ENCODE data around the gene C22orf31.
A peak's percentile ranks its signal among the peaks of the same experiment; 100 is the strongest.

The C22orf31 gene

GRCh38 chr22:29023172-29023796, 38.3 kb downstream of the C22orf31 start:
- DNase-seq = no peak

DNA sequence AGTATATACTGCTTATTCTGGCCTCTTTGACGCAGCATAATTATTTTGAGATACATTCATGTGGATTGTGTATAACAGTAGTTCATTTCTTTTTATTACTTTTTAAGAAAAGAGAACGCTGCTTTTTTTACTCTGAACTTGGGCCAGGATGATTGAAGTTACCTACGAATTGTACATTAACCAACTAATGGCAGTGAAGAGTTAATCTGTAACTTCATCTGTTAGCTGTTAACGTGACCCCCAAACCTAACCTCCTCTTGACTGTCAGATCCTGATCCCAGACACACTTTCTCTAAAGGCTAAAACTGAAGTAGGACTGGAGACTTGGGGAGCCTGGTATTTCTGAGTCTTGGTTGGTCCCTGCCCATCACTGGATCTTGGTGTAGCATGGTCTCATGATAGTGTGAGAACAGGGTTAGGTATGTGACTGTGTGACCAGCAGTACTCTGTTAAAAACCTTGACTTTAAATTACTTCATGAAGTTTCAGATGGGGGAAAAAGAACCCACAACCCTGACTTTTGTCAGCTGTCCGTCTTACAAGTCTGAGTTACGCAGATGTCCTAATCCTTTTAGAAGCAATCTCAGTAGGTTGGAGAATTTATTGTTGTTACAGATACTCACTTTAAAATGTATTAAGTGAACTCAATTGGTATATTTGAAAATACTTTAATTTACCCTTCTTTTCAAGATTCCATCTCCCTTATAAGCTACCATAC, 39.4 kb downstream of the C22orf31 start:
- no peak for DNase-seq

DNA sequence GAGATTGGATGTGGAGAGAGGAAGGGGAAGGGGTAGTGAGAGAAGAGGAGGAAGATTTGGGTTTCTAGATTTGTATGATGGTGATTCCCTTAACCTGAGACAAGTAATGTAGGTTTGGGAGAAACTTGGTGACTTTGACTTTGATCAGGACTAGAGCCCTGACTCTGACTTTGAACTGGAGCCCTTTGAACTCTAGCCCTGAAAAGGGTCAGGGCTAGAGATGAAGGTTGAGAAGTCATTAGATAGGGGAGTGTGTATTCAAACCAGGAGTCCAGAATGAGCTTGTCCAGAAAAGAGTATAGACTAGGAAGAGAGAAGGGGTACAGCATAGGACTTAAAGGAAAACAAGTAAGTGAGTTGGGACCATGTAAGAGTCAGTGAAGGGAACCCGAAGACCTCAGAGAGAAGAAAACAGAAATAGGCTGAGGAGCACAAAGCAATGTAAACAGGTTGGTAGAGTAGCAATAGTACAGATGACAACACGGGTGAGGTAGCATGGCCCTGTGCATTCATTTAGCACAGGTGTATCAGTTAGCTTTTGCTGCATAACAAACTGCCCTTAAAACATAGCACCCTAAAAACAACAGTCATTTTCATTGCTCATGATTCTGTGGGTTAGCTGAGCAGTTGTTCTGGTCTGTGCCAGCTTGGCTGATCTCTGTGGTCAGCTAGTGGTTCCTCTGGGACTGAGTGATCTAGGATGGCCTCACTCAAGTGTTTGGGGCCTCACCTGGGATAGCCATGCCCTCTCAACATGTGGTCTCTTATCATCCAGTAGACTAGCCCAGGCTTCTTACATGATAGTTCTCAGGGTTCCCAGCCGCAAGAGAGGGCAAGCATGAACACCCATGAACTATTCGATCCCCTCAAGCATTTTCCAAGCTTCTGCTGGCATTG, 43.1 kb downstream of the C22orf31 start:
- no peak for DNase-seq

DNA sequence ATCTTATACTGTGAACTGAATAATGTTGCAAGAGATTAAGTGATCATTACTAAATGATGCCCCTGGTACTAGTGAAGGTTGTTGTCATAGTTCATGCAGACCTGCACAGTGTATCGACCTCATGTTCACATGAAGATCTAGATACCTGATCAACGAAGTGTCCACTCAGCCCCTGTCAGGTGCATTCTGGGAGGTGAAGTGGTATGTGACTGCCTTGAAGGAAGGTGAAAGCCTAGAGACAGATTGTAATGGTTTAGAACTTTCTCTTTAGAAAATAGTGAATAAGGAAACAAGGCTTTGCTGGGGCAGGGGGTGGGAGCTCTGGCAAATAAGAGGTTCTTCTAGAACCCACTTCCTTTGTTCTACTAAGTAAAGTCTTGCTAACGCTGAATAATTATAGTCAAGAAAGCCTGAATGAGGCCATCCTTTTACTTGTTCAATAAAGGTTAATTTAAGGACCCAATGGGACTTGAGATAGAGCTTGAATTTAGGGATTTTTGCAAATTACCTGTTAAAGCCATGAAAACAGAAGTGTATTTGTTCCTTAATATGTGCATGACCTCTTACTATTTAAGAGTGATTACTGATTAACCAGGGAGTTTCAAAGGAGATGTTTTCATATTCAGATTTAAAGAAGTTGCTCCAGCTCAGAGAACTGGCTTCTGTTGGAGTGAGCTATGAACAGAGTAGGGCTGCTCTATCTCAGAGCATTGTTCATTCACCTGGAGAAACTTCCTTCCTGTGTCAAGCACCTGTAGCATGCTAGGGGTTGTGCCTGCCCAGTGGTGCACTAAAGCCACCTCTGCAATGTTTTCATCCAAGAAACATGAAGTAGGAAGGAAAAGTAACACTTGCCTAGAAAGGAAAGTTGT, 45.3 kb downstream of the C22orf31 start:
- DNase-seq = no peak

DNA sequence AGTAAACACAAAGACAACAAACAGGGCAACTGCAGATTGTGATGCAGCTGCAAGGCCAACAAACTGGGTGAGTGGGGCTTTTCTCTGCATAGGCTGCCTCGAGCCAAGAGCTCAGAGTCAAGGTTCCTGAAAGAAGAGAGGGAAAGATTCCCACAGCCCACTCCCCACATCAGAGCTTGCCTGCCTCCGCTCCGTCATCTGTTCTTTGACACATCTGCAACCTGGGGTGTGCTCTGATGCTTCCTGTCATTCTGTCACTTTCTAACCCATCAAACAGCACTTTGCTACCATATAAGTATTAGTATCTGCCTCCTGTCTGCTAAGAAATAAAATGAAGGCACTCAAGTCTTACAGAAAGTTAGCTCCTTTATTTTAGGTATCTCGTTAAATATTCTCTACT, 46.9 kb downstream of the C22orf31 start:
- DNase-seq = no peak

- DNase-seq = no peak
These were observed 47.3 kb downstream of the C22orf31 start for GRCh38 chr22:29014293-29014692.

DNA sequence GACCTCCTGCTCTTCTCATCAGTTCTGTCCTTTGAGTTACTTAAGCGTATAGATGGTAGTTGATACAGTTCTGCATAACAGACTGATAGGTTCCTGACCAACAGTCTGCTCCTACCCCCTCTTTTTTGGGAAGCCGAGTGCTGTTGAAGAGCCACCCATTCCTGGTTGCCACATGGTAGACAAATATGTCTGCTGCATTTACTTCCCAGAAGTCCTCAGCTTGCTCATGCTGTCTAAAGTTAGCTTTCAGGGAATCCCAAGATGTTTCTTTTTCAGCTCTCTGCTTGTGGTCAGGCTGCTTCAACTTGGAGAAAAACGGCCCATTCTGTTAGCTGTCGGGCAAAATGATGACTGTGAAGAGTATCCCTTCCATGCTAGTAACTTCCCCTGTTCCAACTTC, 48.7 kb downstream of the C22orf31 start:
- DNase-seq = no peak

DNA sequence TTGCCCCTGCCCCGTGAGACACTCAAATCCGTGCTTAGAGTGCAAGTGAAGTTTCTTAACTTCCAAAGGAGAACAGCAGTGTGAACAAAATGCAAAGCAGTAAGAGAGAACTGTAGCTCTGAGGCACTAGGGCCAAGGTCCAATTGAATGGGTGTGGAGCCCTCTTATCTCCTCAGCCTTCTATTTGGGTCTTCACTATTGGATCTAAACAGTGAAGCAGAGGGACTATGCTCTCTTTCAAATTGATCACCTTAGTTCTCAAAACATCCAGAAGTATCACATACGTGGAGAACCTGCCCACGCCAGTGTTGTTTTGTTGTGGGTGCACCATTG, 49.6 kb downstream of the C22orf31 start:
- no peak for DNase-seq

DNA sequence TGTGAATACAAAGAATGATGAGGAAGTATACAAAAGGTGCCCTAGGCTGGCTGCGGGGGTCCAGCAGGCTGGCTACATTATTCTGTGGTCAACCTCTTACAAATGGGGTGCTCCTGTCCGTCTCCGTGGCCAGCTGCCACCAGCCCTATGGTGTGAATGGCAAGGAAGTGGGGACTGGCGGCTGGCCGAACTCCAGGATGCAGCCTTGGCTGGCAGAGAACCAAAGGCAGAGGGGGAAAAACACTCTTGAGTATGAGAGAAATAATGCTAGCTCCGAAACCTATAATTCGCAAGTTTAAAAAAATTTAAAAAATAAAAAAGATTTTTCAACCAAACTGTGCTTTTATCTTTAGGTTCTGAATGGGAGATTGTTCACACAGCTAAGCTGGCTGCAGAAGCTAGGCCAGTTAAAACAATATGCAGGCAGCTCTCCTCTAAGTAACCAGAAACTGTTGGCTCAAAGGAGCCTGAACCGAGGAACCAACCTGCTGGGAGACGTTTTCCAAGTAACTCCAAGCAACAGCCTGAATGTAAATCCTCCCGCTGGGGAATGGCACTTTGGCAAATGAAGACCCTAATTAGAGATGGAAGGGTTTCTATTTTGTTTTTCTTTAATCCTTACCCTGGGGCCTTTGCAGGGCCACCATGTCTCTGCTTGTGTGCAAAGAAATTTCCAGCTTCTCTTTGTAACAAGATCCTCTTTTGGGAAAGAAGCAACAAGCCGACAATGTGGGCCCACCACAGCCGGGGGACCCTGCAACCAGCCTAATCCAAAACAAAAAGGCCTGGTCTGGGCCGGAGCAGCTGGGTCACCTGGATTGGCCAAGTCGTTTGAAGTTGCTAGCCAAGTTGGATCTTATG, 50.2 kb downstream of the C22orf31 start:
- DNase-seq = peak; percentile 49

DNA sequence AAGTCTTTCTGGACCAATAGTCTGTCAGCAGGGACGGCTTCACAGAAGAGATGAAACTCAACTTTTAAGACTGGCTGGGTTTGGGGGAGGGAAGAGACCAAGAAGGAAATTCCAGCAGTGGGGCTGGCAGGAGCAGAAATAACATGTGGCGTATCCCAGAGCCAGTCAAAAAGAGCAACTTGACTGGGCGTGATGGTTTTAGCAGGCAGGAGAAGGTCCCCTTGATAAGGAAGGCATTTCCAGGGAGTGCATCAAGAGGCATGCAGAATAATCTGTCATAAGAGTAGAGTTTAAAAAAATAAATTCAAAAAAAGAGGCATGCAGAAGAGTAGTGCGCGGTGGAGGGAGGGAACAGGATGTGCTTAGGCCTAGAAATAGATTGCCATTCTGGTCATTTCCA, 52.5 kb downstream of the C22orf31 start:
- no peak for DNase-seq
